ENCODE data around the gene DDX10. TPM values are rescaled to one million over a fixed set of nuclear protein-coding genes. Genes with fewer than 3 reads are reported as not detected.

Gene DDX10
- 18.2 and 25.4 TPM in 2 replicates for total RNA-seq

DNA sequence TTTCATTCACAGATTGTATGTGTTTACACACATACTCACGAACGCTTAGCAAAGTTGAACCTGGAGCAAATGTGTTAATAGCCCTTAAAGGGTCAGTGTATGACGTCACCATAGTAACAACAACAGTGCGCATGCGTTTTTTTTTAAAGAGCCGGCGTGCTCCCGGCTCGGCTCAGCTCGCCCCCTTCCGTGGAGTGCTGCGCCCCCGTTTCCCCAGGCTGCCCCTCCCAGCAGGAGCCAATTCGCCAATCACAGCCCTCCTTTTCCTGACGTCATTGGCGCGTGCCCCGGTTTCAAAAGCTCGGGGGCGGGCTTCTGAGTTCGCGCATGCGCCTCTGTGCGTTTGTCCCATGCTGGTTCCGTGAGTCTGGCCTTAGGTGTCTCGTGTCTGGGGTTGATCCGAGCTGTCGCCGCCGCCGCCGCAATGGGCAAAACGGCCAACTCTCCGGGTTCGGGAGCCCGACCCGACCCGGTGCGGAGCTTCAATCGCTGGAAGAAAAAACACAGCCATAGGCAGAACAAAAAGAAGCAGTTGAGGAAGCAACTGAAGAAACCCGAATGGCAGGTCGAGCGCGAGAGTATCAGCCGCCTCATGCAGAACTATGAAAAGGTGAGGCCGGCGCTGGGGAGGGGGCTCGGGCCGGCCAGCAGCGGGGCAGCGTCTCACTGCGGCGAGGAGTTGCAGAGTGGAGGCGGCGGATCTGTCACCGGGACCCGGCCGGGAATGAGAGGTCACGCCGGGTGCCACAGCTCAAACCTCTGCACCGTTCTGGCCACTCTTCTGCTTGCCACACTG, at the start of gene DDX10:
Gene DDX10, plus strand, starts transcription at position 340 of the 796 bp plus-strand sequence. Its CDS starts 85 bp downstream, at position 425.

Other genes starting within 250 kb of the DDX10 start
- 0.65 and 1.5 TPM in 2 replicates for gene C11orf65, start 197.5 kb upstream of the DDX10 start, total RNA-seq
- gene POGLUT3, start 166.7 kb upstream of the DDX10 start, total RNA-seq: 79.8 and 90.5 TPM in 2 replicates
- gene EXPH5, start 71.3 kb upstream of the DDX10 start, total RNA-seq: 2.7 and 10.8 TPM in 2 replicates